Measurements from ENCODE around the gene FAM110D. TPM values are rescaled to one million over a fixed set of nuclear protein-coding genes. Genes with fewer than 3 reads are reported as not detected.

FAM110D gene
- total RNA-seq, 1 experiment from 2014 or later: 0.46 TPM

DNA sequence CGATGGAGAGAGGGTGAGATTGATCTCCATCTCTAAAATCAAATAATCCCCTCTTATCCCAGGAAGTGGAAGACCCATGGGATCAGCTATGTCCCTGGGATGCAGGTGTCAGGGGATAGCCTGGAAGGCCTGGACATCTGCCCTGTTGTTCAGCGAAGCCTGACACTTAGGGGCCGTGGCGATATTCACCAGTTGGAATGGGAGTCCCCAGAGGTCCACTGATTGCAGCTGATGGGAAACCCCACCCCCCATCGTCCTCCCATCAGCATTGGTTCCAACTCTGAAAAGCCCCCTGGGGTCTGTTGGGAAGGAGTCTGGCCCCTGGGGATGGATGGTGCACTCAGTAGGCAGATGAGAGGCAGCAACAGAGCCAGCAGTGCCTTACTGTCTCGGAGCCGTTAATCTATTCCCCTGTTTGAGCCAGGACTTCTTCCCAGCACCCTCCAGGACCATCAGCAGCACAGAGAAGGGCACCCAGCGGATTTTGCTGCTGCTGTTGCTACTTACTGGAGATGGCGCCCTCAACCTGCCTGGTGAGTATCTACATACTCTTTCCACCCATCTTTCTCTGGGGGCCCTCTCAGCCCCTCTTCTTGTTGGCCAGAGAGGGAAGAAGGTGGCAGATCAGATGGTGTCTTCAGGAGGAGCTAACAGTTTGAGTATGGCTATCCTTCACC lies 44.9 kb downstream of the FAM110D start:
- Histone ChIP-seq H3K9ac (ENCODE audit: extremely low read depth, insufficient read length, low read length) (no peak overlapping the region), H3K18ac (ENCODE audit: insufficient read length, low read depth, low read length) (no peak overlapping the region), H4K20me1 (ENCODE audit: control insufficient read depth, insufficient read depth, insufficient read length) (no peaks in the 10 kb centered on the region), H3K27ac (ENCODE audit: insufficient read length, low read depth, low read length) (no peak overlapping the region), H3K56ac (ENCODE audit: insufficient read length, low read depth, low read length) (no peak overlapping the region), H3K4me1 (ENCODE audit: insufficient read depth, low read length) (no peaks in the 10 kb centered on the region), H3T11ph (ENCODE audit: low read length) (no peak overlapping the region), H3K4me2 (ENCODE audit: insufficient read depth, insufficient read length, low read length) (no peak overlapping the region), H3K14ac (ENCODE audit: insufficient read depth, low read length) (no peak overlapping the region), H3K27me3 (ENCODE audit: insufficient read depth, low read length) (no peaks in the 10 kb centered on the region), H2BK5ac (ENCODE audit: insufficient read length, low read length) (no peak overlapping the region), H2BK15ac (ENCODE audit: low read depth, low read length) (no peak overlapping the region), H4K5ac (ENCODE audit: insufficient read length, low read depth, low read length) (no peak overlapping the region), H3K9me3 (ENCODE audit: control insufficient read depth, low read depth, low read length) (no peaks in the 10 kb centered on the region), H3K79me2 (ENCODE audit: insufficient read depth, low read length) (no peaks in the 10 kb centered on the region), H3K4ac (ENCODE audit: low read depth, low read length) (no peak overlapping the region), H4K91ac (ENCODE audit: insufficient read length, low read depth, low read length) (no peak overlapping the region), H2AK5ac (ENCODE audit: insufficient read length, low read length) (no peak overlapping the region), H3K79me1 (ENCODE audit: insufficient read depth, low read depth, low read length, poor library complexity, severe bottlenecking) (no peaks in the 10 kb centered on the region), H3K23me2 (ENCODE audit: insufficient read length, low read depth, low read length, poor library complexity, severe bottlenecking) (no peaks in the 10 kb centered on the region), H2BK20ac (ENCODE audit: low read depth, low read length, poor library complexity, severe bottlenecking) (no peak overlapping the region), H4K8ac (replicated peaks; ENCODE audit: insufficient read length, low read depth, low read length) (no peak overlapping the region), H3K23ac (ENCODE audit: insufficient read length, low read depth, low read length) (no peak overlapping the region), H2BK120ac (ENCODE audit: low read depth, low read length, poor library complexity, severe bottlenecking) (no peak overlapping the region), H2AFZ (ENCODE audit: low read length) (no peak overlapping the region), H2BK12ac (ENCODE audit: insufficient read length, low read depth, low read length) (no peak overlapping the region)
- peaks cover 28 to 36% of the 10 kb centered on the region in 2 experiments for H3K4me1 Mint-ChIP-seq
- TF ChIP-seq, protein P1, sequence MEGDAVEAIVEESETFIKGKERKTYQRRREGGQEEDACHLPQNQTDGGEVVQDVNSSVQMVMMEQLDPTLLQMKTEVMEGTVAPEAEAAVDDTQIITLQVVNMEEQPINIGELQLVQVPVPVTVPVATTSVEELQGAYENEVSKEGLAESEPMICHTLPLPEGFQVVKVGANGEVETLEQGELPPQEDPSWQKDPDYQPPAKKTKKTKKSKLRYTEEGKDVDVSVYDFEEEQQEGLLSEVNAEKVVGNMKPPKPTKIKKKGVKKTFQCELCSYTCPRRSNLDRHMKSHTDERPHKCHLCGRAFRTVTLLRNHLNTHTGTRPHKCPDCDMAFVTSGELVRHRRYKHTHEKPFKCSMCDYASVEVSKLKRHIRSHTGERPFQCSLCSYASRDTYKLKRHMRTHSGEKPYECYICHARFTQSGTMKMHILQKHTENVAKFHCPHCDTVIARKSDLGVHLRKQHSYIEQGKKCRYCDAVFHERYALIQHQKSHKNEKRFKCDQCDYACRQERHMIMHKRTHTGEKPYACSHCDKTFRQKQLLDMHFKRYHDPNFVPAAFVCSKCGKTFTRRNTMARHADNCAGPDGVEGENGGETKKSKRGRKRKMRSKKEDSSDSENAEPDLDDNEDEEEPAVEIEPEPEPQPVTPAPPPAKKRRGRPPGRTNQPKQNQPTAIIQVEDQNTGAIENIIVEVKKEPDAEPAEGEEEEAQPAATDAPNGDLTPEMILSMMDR (conservative IDR thresholded peaks at IDR 0.05): peak; percentile 53
- H3K27me3 Mint-ChIP-seq (ENCODE audit: low read depth): peaks cover 19% of the 10 kb centered on the region
- no CpG with 5 or more reads among the region's 9 CpGs for WGBS (ENCODE audit: extremely low coverage, insufficient read length, low lambda C conversion rate)
- peak; percentile 61 for DNase-seq
- no peaks in the 10 kb centered on the region for H3K36me3 Mint-ChIP-seq (ENCODE audit: insufficient read depth in 1 of 3, low read depth in 3 of 3)
- no peaks in the 10 kb centered on the region for H3K9me3 Mint-ChIP-seq
- no peak overlapping the region for H3K4me3 Mint-ChIP-seq
- H3K27ac Mint-ChIP-seq: no peak overlapping the region

Measured in H9 (cell line).